ENCODE results near the gene KCNQ1. TPM values are rescaled to one million over a fixed set of nuclear protein-coding genes. Genes with fewer than 3 reads are reported as not detected.

Gene KCNQ1
- total RNA-seq, 1 donor from 2014 or later: 8.5 TPM

DNA sequence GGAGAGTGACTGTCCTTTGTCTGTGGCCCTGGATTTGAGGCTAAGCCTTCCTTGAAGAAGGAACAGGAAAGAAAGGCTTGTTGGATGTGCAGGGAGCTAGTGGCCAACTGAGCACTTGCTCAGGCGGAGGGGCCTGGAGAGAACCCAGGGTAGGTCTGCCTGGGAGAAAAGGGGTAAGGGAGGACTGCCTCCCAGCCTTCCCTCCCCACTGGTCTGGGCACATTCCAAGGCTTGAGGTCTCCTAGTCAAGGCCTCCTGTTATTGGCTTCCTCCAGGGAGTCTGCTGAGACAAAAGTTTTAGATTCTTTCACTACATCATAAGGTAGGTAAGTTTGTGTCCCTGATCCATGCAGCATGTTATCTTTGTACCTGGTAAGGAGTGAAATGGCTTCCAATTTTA lies 239.8 kb downstream of the KCNQ1 start:
- no peak for DNase-seq (ENCODE audit: low spot score in 2 of 2, unreplicated experiment in 2 of 2)
- H3K36me3 Mint-ChIP-seq: no peaks in the 10 kb centered on the region
- no peaks in the 10 kb centered on the region for H3K27me3 Mint-ChIP-seq (ENCODE audit: low read depth)
- no peaks in the 10 kb centered on the region for H3K9me3 Mint-ChIP-seq
- H3K4me1 Mint-ChIP-seq: peaks cover 31% of the 10 kb centered on the region
- no peak overlapping the region for H3K27ac Mint-ChIP-seq
- H3K4me3 Mint-ChIP-seq: no peak overlapping the region
- no peak for TF ChIP-seq CTCF (IDR thresholded peaks at IDR 0.05; ENCODE audit: unreplicated experiment)

DNA sequence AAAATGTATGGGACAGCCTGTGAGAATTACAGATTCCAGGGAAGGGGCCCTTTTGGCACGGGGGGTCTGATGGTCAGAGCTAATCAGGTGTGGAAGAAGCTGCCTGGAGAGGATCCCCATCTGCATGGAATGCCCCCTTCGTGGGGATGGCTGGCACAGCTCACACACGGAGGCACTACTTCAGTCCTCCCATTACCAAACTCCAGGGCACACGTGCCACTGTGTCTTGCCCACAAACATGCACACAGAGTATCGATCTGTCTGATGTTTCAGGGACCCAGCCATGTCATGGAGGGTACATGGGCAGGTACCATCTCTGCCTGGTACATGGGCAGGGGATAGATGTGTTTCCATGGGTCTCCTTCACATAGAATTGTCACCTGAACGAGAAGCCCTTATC lies 240.2 kb downstream of the KCNQ1 start:
- Mint-ChIP-seq H3K9me3 (no peaks in the 10 kb centered on the region), H3K4me1 (peaks cover 33% of the 10 kb centered on the region), H3K27ac (no peak overlapping the region)

DNA sequence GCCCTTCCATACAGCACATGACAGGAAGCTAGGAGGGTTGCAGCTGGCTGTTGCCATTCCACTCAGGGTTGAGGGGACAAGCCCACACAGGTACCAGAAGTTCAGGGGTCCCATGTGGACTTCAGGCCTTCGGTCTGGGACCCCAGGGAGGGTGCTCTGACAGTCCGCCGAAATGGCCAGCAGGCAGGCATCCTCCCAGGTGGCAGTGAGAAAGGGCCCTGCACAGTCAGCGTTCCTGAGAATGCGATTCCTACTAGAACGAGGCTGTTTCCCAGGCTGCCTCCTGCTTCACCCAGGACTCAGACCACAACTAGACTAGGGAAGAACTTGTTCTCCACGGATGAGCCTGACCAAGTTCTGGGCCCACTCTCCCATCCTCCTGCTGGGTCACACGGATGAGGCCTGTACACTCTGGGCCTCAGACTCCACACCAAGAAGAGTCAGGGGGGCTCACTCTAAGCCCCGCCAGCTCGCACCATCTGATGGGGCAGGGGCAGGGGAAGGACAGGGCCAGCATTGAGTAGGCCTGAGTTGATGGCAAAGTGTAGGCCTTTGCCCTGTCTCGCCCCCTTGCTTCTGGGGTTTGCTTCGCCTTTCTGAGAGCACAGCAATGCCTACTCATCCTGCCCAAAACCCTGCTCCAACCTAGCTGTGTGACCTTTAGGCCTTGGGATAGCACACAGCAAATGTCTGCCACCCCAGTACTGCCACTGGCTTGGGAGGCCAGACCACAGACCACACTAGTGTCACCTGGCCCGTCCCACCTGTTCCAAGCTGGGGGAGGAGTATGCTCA lies 241.0 kb downstream of the KCNQ1 start:
- Mint-ChIP-seq H3K36me3 (no peaks in the 10 kb centered on the region), H3K4me3 (no peak overlapping the region), H3K27ac (no peak overlapping the region), H3K27me3 (ENCODE audit: low read depth) (no peaks in the 10 kb centered on the region), H3K4me1 (peaks cover 40% of the 10 kb centered on the region), H3K9me3 (no peaks in the 10 kb centered on the region)
- no peak for TF ChIP-seq CTCF (IDR thresholded peaks at IDR 0.05; ENCODE audit: unreplicated experiment)
- DNase-seq (ENCODE audit: low spot score in 2 of 2, unreplicated experiment in 2 of 2): no peak

More for the DNA sequence above, 240.2 kb downstream of the KCNQ1 start:
- no peak for TF ChIP-seq CTCF (IDR thresholded peaks at IDR 0.05; ENCODE audit: unreplicated experiment)
- no peak for DNase-seq (ENCODE audit: low spot score in 2 of 2, unreplicated experiment in 2 of 2)
- H3K36me3 Mint-ChIP-seq: no peaks in the 10 kb centered on the region
- no peaks in the 10 kb centered on the region for H3K27me3 Mint-ChIP-seq (ENCODE audit: low read depth)
- H3K4me3 Mint-ChIP-seq: no peak overlapping the region

DNA sequence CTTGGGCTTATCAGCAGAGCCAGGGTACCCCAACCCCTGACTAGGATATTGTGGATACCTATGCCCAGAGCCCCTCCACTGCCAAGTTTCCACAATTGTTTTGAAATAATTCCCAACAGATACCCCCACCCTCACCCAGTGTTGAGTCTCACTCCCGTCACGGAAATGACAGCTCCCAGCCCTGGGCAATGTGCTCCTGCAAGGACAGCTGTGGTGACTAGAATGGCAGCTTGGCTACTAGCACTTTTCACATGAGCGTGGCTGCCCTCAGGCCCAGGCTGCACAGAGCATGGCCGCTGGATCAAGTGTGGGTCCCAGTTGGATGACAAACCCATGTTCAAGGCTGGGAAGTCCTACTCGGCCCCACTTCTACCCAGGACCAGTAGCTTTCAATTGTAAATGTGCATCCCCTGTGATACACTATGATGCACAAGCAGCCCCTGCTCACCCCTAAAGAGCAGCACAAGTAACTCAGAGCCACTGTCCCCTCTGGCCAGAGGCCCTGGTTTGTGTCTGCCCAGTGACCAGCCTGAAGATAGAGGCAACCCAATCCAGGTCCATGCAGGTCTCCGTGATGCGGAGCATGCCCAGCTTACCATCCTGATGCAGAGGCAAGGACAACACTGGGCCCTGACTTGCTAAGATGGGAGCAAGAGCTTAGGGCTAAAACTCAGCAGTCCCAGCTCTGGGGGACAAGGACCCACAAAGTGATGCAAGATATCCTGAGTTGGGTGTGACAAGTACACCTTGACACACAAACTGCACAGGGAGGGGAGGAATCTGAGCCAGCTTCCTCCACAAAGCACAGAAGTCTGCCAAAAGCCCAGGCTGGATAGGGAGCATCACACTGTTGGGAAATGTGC lies 241.8 kb downstream of the KCNQ1 start:
- H3K4me1 Mint-ChIP-seq: peaks cover 47% of the 10 kb centered on the region
- H3K27me3 Mint-ChIP-seq (ENCODE audit: low read depth): no peaks in the 10 kb centered on the region
- H3K36me3 Mint-ChIP-seq: no peaks in the 10 kb centered on the region
- no peak for DNase-seq (ENCODE audit: low spot score in 2 of 2, unreplicated experiment in 2 of 2)
- H3K4me3 Mint-ChIP-seq: no peak overlapping the region
- TF ChIP-seq CTCF (IDR thresholded peaks at IDR 0.05; ENCODE audit: unreplicated experiment): no peak
- H3K9me3 Mint-ChIP-seq: no peaks in the 10 kb centered on the region
- no peak overlapping the region for H3K27ac Mint-ChIP-seq

DNA sequence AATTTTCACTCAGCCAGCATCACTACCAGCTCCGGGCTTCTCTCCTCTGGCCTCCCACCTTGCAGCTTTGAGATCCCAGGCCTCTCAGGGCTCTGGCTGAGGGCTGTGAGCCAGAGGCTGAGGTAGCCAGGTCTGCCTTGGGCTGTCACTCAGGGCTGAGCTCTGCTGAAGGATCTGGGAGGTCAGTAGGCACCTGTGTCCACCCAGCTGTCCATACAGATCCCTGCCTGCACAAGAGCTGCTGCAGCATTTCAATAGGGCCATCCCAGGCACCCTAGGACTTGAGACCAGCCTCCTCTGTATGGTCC lies 242.4 kb downstream of the KCNQ1 start:
- H3K4me1 Mint-ChIP-seq: peaks cover 46% of the 10 kb centered on the region
- H3K27me3 Mint-ChIP-seq (ENCODE audit: low read depth): no peaks in the 10 kb centered on the region
- H3K4me3 Mint-ChIP-seq: no peak overlapping the region
- no peak overlapping the region for H3K27ac Mint-ChIP-seq
- DNase-seq (ENCODE audit: low spot score in 2 of 2, unreplicated experiment in 2 of 2): no peak
- H3K9me3 Mint-ChIP-seq: no peaks in the 10 kb centered on the region
- no peak for TF ChIP-seq CTCF (IDR thresholded peaks at IDR 0.05; ENCODE audit: unreplicated experiment)
- H3K36me3 Mint-ChIP-seq: no peaks in the 10 kb centered on the region
